GM10248 (cell line): ENCODE results near the gene MYLK4.

Source experiments
- CTCF ChIA-PET: fragments of 300-600 bp; sonication (Branson Sonifier 250); formaldehyde crosslinking; extraction: SDS; loops from one replicate; lab custom pipeline; 2021; ENCODE audit warnings: antibody characterized with exemption; lab: Yijun Ruan, JAX
- POLR2A ChIA-PET: fragments of 350-650 bp; sonication (Branson Sonifier 250); formaldehyde crosslinking; extraction: SDS; loops from one replicate; lab custom pipeline; 2020; ENCODE audit warnings: antibody characterized with exemption; lab: Yijun Ruan, JAX
- DNase-seq: peaks from one replicate; pipeline ENCODE4 v3.0.0; 2012; ENCODE audit errors: extremely low spot score
- CTCF ChIP-seq: IDR thresholded peaks from 2 replicates; pipeline ENCODE4 v1.5.1; 2012; ENCODE audit warnings: mild to moderate bottlenecking, low read depth; ENCODE audit errors: extremely low read depth, missing control alignments, control extremely low read depth

Gene MYLK4

GRCh38 chr6:2782356-2782708, 31.6 kb upstream of the MYLK4 start:
- CTCF ChIA-PET, result interaction anchor here (1.0 to 5.0 kb wide), 6 partner anchors 9 to 64 kb away, joined by 3 to 29 read pairs (median 4); no protein-coding TSS in a partner anchor

DNA sequence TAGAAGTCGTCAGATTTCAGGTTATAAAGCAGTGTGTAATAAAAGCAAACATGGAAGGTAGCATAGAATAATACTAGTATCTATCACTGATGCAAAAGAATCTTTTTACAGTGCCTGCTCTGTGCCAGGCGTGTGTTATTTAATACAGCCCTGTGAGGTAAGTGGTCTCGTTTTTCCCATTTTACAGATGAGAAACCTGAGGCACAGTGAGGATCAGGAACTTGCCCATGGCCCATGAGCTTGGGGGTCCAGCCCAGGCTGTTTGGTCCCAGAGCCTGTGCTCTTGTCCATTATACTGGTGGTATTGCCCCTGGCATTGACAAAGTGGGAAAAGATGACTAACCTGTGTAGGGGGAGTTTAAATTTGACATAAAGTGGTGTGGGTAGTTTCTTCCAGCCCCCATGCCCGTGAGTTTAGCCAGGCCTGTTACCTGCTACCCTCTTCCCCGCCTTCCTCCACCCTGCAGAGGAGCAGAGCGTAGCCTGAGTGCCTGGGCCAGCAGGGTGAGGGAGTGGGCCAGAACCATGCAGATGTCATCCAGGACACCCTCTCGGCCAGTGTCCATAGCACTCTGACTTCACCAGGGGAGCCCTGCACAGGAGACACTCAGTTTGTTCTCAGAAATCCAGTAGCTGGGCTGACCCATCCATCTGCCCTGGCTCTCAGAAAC, 31.1 kb upstream of the MYLK4 start:
- POLR2A ChIA-PET, result no interaction called here
- CTCF ChIA-PET, result interaction anchor here (0.8 to 5.0 kb wide), 5 partner anchors 8 to 42 kb away, joined by 3 to 29 read pairs (median 3); no protein-coding TSS in a partner anchor
- DNase-seq, result no peak
- no peak for TF ChIP-seq CTCF

More at GRCh38 chr6:2782356-2782708, 31.6 kb upstream of the MYLK4 start:
- POLR2A ChIA-PET, result no interaction called here
- no peak for DNase-seq
- no peak for TF ChIP-seq CTCF

DNA sequence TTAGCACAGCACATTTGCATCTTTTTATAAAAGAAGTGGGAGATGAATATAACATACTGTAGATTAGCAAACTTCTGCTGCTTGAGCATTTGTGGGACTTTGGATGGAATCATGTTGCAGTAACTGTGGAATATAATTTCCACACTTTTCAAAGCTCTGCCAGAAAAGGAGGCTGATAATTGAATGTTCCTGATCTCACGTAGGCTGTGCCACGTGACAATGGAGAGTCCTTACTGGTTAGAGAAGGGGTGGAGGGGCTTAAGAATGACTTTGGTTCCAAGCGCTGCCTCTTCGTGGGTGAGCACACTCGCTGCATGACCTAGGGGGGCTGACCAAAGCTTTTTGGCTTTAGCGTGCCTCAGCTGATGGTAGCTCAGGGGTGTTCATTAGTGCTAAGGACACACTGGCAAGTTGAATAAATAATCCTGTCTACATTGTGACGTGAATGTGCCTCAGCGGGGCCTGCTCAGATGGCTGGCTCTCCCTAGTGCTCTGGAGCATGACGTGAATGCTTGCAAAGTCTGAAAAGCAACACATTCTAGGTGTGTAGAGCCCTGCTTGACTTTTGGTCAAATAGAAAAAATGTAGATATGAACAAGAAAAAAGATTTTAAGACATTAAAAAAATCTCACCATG, 29.5 kb upstream of the MYLK4 start:
- no peak for TF ChIP-seq CTCF
- DNase-seq, result no peak
- ChIA-PET POLR2A (no interaction called here), CTCF (interaction anchor here (0.8 to 5.0 kb wide), 5 partner anchors 10 to 152 kb away, joined by 3 to 29 read pairs (median 5); no protein-coding TSS in a partner anchor)

- CTCF ChIA-PET, result interaction anchor here (1.9 kb wide), 1 partner anchor 9 kb away, joined by 7 read pairs; no protein-coding TSS in a partner anchor
- no peak for DNase-seq
- no peak for TF ChIP-seq CTCF
- POLR2A ChIA-PET, result no interaction called here
Observed at GRCh38 chr6:2777249-2777648, 26.5 kb upstream of the MYLK4 start.

GRCh38 chr6:2775003-2775402, 24.3 kb upstream of the MYLK4 start:
- no peak for DNase-seq
- CTCF ChIA-PET, result interaction anchor here (2.7 kb wide), 1 partner anchor 16 kb away, joined by 14 read pairs; no protein-coding TSS in a partner anchor
- no peak for TF ChIP-seq CTCF
- POLR2A ChIA-PET, result no interaction called here

- CTCF ChIA-PET, result interaction anchor here (0.8 to 2.7 kb wide), 7 partner anchors 9 to 163 kb away, joined by 3 to 14 read pairs (median 6); partner anchors contain the start of gene MYLK4
- POLR2A ChIA-PET, result no interaction called here
- DNase-seq, result no peak
- TF ChIP-seq CTCF, result no peak
Observed at GRCh38 chr6:2773449-2773848, 22.7 kb upstream of the MYLK4 start.
